ENCODE measurements around the gene KCNH5.

The KCNH5 gene

GRCh38 chr14:62684376-62684775, 360.9 kb downstream of the KCNH5 start:
- no peak for TF ChIP-seq CTCF (IDR thresholded peaks at IDR 0.05; ENCODE audit: low read depth, low read length, missing control alignments)
- H3K4me3 ChIP-seq (ENCODE audit: low read depth, low read length): no peak overlapping the region
- DNase-seq (ENCODE audit: low read depth): no peak

GRCh38 chr14:62682208-62682607, 363.1 kb downstream of the KCNH5 start:
- no peak for TF ChIP-seq CTCF (IDR thresholded peaks at IDR 0.05; ENCODE audit: low read depth, low read length, missing control alignments)
- DNase-seq (ENCODE audit: low read depth): no peak

GRCh38 chr14:62674563-62675237, 370.6 kb downstream of the KCNH5 start:
- no peak for DNase-seq (ENCODE audit: low read depth)
- TF ChIP-seq CTCF (IDR thresholded peaks at IDR 0.05; ENCODE audit: low read depth, low read length, missing control alignments): no peak
- no peak overlapping the region for H3K4me3 ChIP-seq (ENCODE audit: low read depth, low read length)

More at GRCh38 chr14:62682208-62682607, 363.1 kb downstream of the KCNH5 start:
- no peak overlapping the region for H3K4me3 ChIP-seq (ENCODE audit: low read depth, low read length)

GRCh38 chr14:62673014-62673755, 372.1 kb downstream of the KCNH5 start:
- no peak overlapping the region for H3K4me3 ChIP-seq (ENCODE audit: low read depth, low read length)
- DNase-seq (ENCODE audit: low read depth): no peak
- TF ChIP-seq CTCF (IDR thresholded peaks at IDR 0.05; ENCODE audit: low read depth, low read length, missing control alignments): no peak

GRCh38 chr14:62670526-62670925, 374.7 kb downstream of the KCNH5 start:
- no peak for TF ChIP-seq CTCF (IDR thresholded peaks at IDR 0.05; ENCODE audit: low read depth, low read length, missing control alignments)
- H3K4me3 ChIP-seq (ENCODE audit: low read depth, low read length): no peak overlapping the region
- DNase-seq (ENCODE audit: low read depth): no peak

GRCh38 chr14:62667421-62667914, 377.8 kb downstream of the KCNH5 start:
- H3K4me3 ChIP-seq (ENCODE audit: low read depth, low read length): no peak overlapping the region
- no peak for DNase-seq (ENCODE audit: low read depth)
- TF ChIP-seq CTCF (IDR thresholded peaks at IDR 0.05; ENCODE audit: low read depth, low read length, missing control alignments): no peak
